ENCODE results near the gene MGAT5B.
"Not testable (repeated sequence)": the region's sequence is repeated elsewhere in the genome, so short reads cannot be mapped to it uniquely, and the experiment has no call there.

MGAT5B gene

GRCh38 chr17:76849160-76849559 is 19.0 kb upstream of the MGAT5B start:
- not testable (repeated sequence) for DNase-seq

GRCh38 chr17:76852843-76853242 is 15.4 kb upstream of the MGAT5B start:
- DNase-seq: no peak

- DNase-seq: no peak
These were observed 13.1 kb upstream of the MGAT5B start for GRCh38 chr17:76855105-76855504.

GRCh38 chr17:76862079-76862478 is 6.1 kb upstream of the MGAT5B start:
- DNase-seq: no peak

GRCh38 chr17:76862494-76862893 is 5.7 kb upstream of the MGAT5B start:
- DNase-seq: no peak

- DNase-seq: no peak
These were observed 4.2 kb upstream of the MGAT5B start for GRCh38 chr17:76864024-76864423.

DNA sequence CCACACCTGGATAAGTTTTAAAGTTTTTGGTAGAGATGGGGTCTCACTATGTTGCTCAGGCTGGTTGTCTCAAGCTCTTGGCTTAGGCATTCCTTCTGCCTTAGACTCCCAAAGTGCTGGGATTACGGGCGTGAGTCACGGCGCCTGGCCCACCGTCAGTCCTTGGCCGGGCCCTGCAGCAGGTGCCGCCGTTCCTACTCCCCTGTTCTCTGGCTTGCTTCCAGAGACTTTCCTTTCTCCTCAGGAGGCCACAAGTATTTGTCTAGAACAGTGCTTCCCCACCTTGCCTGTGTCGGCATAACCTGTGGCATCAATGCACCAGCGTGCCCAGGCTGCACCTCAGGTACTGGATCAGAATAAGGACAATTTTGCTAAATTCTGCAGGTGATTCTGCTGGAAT is 3.0 kb upstream of the MGAT5B start:
- no peak for DNase-seq

DNA sequence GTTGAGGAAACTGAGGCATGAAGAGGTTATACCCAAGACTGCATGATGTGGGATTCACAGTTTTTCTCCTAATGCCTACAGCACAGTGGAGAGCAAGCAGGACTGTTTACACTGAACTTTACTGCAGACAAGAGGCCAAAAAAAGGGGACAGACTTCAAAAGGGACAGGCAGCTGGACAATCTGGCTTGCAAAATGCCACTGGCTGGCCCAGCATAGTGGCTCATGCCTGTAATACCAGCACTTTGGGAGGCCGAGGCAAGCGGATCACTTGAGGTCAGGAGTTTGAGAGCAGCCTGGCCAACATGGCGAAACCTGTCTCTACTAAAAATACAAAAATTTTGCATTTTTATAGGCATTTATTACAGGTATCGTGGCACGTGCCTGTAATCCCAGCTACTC is 2.0 kb upstream of the MGAT5B start:
- DNase-seq: no peak

- DNase-seq: no peak
These were observed 1.2 kb upstream of the MGAT5B start for GRCh38 chr17:76866774-76867577.

DNA sequence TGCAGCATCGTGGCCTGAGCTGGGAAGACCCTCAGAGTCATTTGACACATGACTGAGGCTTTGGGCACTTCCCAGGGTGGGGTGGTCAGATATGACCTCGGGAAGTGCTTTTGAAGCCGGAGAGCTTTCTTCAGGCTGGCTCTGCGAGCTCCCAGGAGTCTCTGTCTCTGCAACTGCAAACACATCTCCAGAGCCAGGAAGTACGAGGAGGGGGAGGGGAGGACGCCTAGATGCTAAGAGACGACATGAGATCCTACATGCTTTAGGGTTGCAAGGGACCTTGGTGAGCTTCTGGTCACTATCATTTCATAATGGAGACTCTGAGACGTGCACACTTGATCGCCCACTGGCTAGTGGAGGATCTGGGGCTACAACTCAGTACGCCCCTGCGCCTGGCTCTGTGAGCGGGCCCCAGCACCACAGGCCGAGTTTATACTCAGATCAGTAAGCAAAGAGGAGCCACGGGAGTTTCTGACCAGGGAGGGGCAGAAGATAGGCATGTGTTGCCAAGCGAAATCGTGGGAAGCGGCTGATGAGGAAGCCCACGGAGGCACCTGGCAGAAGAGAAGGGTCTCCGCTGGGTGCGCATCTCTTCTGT is 527 bp upstream of the MGAT5B start:
- no peak for DNase-seq

DNA sequence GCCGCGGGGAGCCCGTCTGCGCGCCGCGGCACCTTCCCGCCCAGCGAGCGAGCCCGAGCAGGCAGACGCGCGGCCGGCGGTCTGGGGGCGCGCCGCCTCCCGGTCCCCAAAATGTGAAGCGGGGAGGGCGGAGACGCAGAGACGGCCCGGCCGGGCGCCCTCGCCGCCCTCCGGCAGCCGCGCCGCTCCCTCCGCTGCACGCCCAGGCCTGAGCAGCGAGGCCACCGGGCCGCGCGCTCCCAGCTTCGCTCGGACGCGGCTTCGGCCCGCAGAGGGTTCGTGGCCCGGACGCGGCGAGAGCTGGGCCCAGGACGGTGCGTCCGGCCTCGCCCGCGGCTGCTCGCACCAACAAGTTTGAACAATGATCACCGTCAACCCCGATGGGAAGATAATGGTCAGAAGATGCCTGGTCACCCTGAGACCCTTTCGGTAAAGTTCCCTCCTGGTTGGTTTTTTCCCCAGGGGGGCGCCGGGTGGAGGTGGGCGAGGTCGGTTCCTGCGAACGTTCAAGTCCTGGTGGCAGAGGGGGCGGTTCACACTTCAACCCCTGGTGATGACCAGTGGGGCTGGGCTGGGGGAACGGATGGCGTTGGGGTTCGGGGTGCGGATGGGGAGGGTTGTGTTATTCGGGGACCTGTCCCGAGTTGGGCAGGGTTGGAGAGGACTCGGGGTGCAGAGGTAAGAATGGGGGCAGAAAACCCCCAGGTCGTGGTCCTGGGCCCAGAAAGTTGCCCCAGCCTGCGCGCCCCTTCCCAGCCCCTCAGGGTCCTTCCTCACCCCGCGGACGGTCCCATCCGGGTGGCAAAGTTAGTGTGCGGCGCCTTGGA is 678 bp downstream of the MGAT5B start:
- DNase-seq: no peak

DNA sequence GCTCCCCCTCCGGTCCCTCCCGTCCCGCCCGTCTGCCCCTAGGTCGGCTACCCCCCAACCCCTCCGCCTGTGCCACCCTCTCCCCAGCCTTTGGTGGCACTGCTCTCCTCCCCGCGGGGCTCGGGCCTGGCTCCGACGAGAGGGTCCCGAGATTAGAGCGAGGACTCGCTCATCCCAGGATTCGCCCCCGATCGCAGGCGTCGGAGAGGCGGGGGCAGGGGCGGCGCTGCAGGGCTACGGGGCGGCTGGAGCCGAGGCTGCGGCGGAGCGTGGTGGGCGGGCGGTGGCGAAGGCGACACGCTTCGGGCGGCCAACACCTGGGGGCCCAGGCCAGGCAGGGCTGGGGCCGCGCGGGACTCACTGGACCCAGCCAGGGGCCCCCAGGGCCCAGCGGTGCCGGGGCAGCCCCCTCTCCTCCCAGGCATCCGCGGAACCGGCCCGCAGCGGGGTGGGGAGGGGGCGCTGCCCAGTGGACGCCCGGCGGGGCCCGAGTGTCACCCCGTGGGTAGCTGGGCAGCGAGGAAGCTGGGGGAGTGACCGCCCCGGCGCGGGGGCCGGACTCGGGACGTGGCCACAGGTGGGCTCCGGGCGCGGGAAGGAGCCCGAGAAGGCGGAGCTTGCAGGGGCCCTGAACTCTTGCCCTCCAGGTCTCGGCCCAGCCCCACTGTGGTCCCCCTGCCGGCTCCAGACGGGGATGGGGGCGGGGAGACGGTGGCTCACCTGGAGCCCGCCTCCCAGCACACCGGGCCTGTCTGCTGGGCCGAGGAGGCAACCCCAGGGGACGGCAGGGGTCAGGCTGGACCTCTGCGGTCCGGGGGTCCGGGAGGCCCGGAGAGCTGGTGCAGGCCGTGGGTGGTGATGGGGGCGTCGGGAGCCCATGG is 1.5 kb downstream of the MGAT5B start:
- DNase-seq: no peak

DNA sequence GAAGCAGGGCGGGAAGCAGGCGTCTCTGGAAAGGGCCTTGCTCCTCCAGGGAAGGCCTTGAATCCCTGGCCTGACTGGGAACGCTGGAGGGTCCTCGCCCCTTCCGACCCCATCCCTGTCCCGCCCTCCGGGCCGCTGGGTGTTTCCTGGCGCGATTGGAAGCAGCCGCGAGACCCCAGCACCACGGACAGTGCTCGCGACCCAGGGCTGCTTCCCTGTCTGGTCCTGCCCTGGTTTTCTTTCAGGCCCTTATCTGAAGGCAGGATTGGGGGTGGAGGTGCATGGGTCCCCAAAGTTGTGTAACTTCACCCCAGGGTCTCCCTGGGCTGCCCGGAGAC is 2.1 kb downstream of the MGAT5B start:
- no peak for DNase-seq

- no peak for DNase-seq
These were observed 3.5 kb downstream of the MGAT5B start for GRCh38 chr17:76871668-76872067.

GRCh38 chr17:76872221-76872873 is 4.1 kb downstream of the MGAT5B start:
- no peak for DNase-seq

- no peak for DNase-seq
These were observed 4.6 kb downstream of the MGAT5B start for GRCh38 chr17:76872874-76873221.

DNA sequence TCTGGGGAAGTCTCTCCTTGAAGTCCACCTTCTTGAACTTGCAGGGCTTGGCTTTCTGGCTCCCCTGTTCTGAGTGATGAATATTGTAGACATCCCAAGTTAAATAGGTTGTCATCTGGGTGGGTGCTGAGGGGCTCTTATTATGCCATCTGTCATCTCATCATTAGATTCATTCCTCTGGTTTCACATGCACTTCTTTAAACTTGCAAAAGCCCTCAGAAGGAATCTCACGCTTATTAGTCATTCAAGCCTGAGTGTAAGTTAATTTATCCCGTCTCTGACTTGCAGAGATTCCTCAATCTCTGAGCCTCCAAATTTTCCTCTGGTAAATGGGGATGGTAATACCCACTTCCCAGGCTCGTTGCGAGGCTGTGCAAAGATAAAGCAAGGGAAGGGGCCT is 5.7 kb downstream of the MGAT5B start:
- DNase-seq: no peak

DNA sequence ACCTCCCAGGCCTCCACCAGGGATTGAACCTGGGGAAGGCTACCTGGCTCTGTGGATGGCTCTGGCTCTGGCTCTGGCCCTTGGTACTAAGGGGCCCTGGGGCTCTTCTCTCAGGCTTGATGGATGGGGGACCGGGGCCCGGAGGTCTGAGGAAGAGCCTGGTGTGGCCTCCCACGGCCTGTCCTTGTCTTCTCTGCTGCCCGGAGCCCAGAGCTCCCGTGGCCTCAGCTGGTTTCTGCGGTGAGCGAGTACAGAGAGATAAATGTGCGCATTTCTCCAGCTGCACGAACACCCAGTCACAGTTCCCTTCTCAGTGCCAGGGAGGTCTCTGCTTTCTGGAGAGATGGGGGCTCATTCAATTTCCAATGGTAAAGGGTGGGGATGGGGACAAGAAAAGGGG is 9.2 kb downstream of the MGAT5B start:
- DNase-seq: no peak

DNA sequence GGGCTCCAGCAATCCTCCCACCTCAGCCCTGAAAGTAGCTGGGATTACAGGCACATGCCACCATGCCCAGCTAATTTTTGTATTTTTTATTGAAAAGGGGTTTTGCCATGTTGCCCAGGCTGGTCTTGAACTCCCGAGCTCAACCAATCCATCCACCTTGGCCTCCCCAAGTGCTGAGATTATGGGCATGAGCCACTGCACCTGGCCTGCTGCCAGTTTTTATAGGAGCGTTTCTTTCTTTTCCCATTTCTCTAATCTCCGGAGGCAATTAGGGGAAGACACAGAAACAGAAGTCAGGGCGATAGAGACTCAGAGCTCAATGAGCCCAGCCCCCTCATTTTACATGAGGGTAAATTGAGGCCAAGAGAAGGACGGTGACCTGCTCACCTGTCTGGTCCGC is 10.4 kb downstream of the MGAT5B start:
- DNase-seq: no peak

DNA sequence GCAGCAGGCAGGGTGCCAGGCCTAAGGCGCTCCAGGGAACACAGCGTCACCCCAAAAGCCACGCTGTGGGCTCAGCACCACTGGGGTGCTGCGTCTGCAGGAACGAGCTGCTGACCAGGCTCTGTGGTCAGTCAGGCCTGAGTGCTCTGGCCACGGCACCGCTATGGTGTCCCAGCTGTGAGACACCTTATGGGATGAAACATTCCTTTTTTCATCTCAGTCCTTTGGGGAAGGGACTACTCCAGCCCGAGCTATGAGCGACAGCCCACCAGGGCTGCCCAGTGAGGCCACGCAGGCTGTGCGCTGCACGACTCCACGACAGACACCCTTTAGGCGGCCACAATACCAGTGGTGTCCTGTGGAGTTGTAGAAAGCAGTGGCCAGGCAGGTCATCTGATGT is 11.1 kb downstream of the MGAT5B start:
- DNase-seq: no peak

- no peak for DNase-seq
These were observed 11.5 kb downstream of the MGAT5B start for GRCh38 chr17:76879691-76880090.

- DNase-seq: no peak
These were observed 12.1 kb downstream of the MGAT5B start for GRCh38 chr17:76880268-76880667.

- DNase-seq: no peak
These were observed 12.8 kb downstream of the MGAT5B start for GRCh38 chr17:76880971-76881370.
